Keratinocyte (primary cell): ENCODE data around the gene PPM1J. TPM values are rescaled to one million over a fixed set of nuclear protein-coding genes. Genes with fewer than 3 reads are reported as not detected.

Source experiments
- DNase-seq: peaks from one replicate; pipeline ENCODE4 v3.0.0-alpha.2; 2011; ENCODE audit warnings: low read depth, missing footprints, low spot score
- FAIRE-seq: peaks from 2 replicates; lab custom pipeline; 2011; peaks lifted over from hg19 to GRCh38; lab: Jason Lieb, UNC
- H2AFZ ChIP-seq: 2 replicates; pipeline ENCODE4 v1.6.0; 2012; ENCODE audit warnings: low read length, control low read depth, inconsistent platforms; ENCODE audit not compliant: control insufficient read depth
- H3K27ac ChIP-seq: 2 replicates; pipeline ENCODE4 v1.5.1; 2011; ENCODE audit warnings: low read length; ENCODE audit not compliant: control insufficient read depth, insufficient read depth
- H3K27me3 ChIP-seq: 3 replicates; pipeline ENCODE4 v1.6.0; 2011; ENCODE audit warnings: low read length; ENCODE audit not compliant: control insufficient read depth, insufficient read depth; ENCODE audit errors: extremely low read depth
- H3K36me3 ChIP-seq, 2 experiments: 2 replicates in 1 of 2; 3 replicates in 1 of 2; pipeline ENCODE4 v1.5.1; 2011; ENCODE audit warnings: low read length in 2 of 2, mild to moderate bottlenecking in 1 of 2; ENCODE audit not compliant: control insufficient read depth in 2 of 2, insufficient read depth in 2 of 2; ENCODE audit errors: extremely low read depth in 1 of 2
- H3K4me1 ChIP-seq: 3 replicates; pipeline ENCODE4 v1.5.1; 2011; ENCODE audit warnings: low read length; ENCODE audit not compliant: control insufficient read depth, insufficient read depth; ENCODE audit errors: extremely low read depth
- H3K4me2 ChIP-seq: 3 replicates; pipeline ENCODE4 v1.6.0; 2011; ENCODE audit warnings: low read depth, low read length; ENCODE audit not compliant: control insufficient read depth, insufficient read depth; ENCODE audit errors: extremely low read depth
- H3K4me3 ChIP-seq, 3 experiments: fragments of 200-600 bp in 1 of 3; sonication (generic) in 1 of 3; 2 replicates in 2 of 3; 3 replicates in 1 of 3; pipeline ENCODE4 v1.5.1; 2011 to 2016; ENCODE audit warnings: low read length in 3 of 3, mild to moderate bottlenecking in 3 of 3, control low read depth in 2 of 3, inconsistent platforms in 1 of 3, low read depth in 1 of 3, mixed read lengths in 1 of 3, mixed run types in 1 of 3, moderate library complexity in 1 of 3; ENCODE audit not compliant: control insufficient read depth in 2 of 3, insufficient read depth in 2 of 3; ENCODE audit errors: extremely low read depth in 1 of 3
- H3K79me2 ChIP-seq: 2 replicates; pipeline ENCODE4 v1.6.0; 2012; ENCODE audit warnings: low read length; ENCODE audit not compliant: control insufficient read depth, insufficient read depth
- H3K9ac ChIP-seq: 3 replicates; pipeline ENCODE4 v1.6.0; 2011; ENCODE audit warnings: low read length; ENCODE audit not compliant: control insufficient read depth, insufficient read depth; ENCODE audit errors: extremely low read depth
- H3K9me1 ChIP-seq: 3 replicates; pipeline ENCODE4 v1.6.0; 2011; ENCODE audit warnings: low read length; ENCODE audit not compliant: control insufficient read depth, insufficient read depth; ENCODE audit errors: extremely low read depth
- H3K9me3 ChIP-seq: 2 replicates; pipeline ENCODE4 v1.5.1; 2012; ENCODE audit warnings: low read depth, low read length; ENCODE audit not compliant: control insufficient read depth
- H4K20me1 ChIP-seq: 3 replicates; pipeline ENCODE4 v1.6.0; 2011; ENCODE audit warnings: low read length; ENCODE audit not compliant: control insufficient read depth, insufficient read depth; ENCODE audit errors: extremely low read depth
- CTCF ChIP-seq, 3 experiments: IDR thresholded peaks in 1 of 3; conservative IDR thresholded peaks in 1 of 3; optimal IDR thresholded peaks in 1 of 3; 2 replicates in 2 of 3; 3 replicates in 1 of 3; pipeline versions ENCODE3 to v1.5.1; 2011; ENCODE audit warnings: low read length in 3 of 3, mild to moderate bottlenecking in 3 of 3, moderate library complexity in 2 of 3, control low read depth in 1 of 3, inconsistent platforms in 1 of 3; ENCODE audit not compliant: insufficient read depth in 2 of 3; ENCODE audit errors: extremely low read depth in 1 of 3
- EZH2 ChIP-seq: IDR thresholded peaks from one replicate; pipeline ENCODE4 v1.6.1; 2012; ENCODE audit warnings: inconsistent platforms, mild to moderate bottlenecking, low read length, moderate library complexity
- dilution Hi-C: fragments of 300-500 bp; cut with MboI; formaldehyde crosslinking; loops from one replicate; pipeline ENCODE4 v1.7.0; 2020; ENCODE audit warnings: low sequenced_read_pairs; ENCODE audit not compliant: extremely low pct_ligation_motif_present
- polyA plus RNA-seq, 5 experiments: library from polyadenylated mRNA; depleted of rRNA in 3 of 5; stranded (reverse) in 3 of 5; stranded (forward) in 1 of 5; unstranded in 1 of 5; fragments of >200 nt; gene quantifications; 1 replicate in 1 of 5; 2 replicates in 3 of 5; 3 replicates in 1 of 5; pipeline versions ENCODE4 v1.2.1 to v1.2.3, GENCODE V29; 2011 to 2012; ENCODE audit warnings: missing spikeins in 2 of 5, low read depth in 1 of 5, low replicate concordance in 1 of 5

Gene PPM1J
- polyA plus RNA-seq, 1 donor (not counting 4 experiments of a cell fraction or from before 2014, with no cell fraction given), result 7.7 TPM

GRCh38 chr1:112674986-112675727 lies 40.0 kb downstream of the PPM1J start:
- H3K27me3 ChIP-seq, result no peaks in the 10 kb centered on the region
- DNase-seq, result no peak
- H3K79me2 ChIP-seq, result peaks cover 16% of the 10 kb centered on the region
- no peak for FAIRE-seq
- H3K9me1 ChIP-seq, result no peaks in the 10 kb centered on the region
- peak overlapping the region; percentile 84 for H3K9ac ChIP-seq
- H3K9me3 ChIP-seq, result no peaks in the 10 kb centered on the region
- peak overlapping the region; percentile 94 for H3K4me2 ChIP-seq
- peaks cover 20% of the 10 kb centered on the region for H3K4me1 ChIP-seq
- peak overlapping the region; percentile 79 to 90 (median 85) for H3K4me3 ChIP-seq
- H3K36me3 ChIP-seq, result peaks cover 4 to 6% of the 10 kb centered on the region in 2 experiments
- H2AFZ ChIP-seq, result peak overlapping the region; percentile 74
- dilution Hi-C loops, result no loop called here
- peak overlapping the region; percentile 80 for H3K27ac ChIP-seq
- TF ChIP-seq CTCF (optimal IDR thresholded peaks at IDR 0.05 in 1 of 3, IDR thresholded peaks at IDR 0.05 in 1 of 3, conservative IDR thresholded peaks at IDR 0.05 in 1 of 3; ENCODE audit: extremely low read depth in 1 of 3, insufficient read depth in 2 of 3, low read length in 3 of 3) (no peak), EZH2 (no peak)
- no peaks in the 10 kb centered on the region for H4K20me1 ChIP-seq

- Histone ChIP-seq H3K27me3 (no peaks in the 10 kb centered on the region), H3K36me3 (peaks cover 4 to 11% of the 10 kb centered on the region in 2 experiments), H3K9me1 (no peaks in the 10 kb centered on the region), H3K9me3 (no peaks in the 10 kb centered on the region), H3K4me3 (peak within 1 kb of the TSS; percentile 79 to 90 (median 85)), H3K4me2 (peak within 1 kb of the TSS; percentile 94), H4K20me1 (no peaks in the 10 kb centered on the region), H2AFZ (peak within 1 kb of the TSS; percentile 74), H3K27ac (peak within 1 kb of the TSS; percentile 80), H3K4me1 (peaks cover 20% of the 10 kb centered on the region), H3K79me2 (peaks cover 16% of the 10 kb centered on the region), H3K9ac (peak within 1 kb of the TSS; percentile 84)
- FAIRE-seq (no peak), DNase-seq (peak; percentile 54)
- dilution Hi-C loops, result no loop called here
- TF ChIP-seq EZH2 (no peak), CTCF (optimal IDR thresholded peaks at IDR 0.05 in 1 of 3, IDR thresholded peaks at IDR 0.05 in 1 of 3, conservative IDR thresholded peaks at IDR 0.05 in 1 of 3; ENCODE audit: extremely low read depth in 1 of 3, insufficient read depth in 2 of 3, low read length in 3 of 3) (no peak)
These were observed 40.6 kb downstream of the PPM1J start, which contains the start of gene MOV10 for GRCh38 chr1:112674440-112674985. Gene MOV10, plus strand, starts transcription at chr1:112674659. Its CDS starts 254 bp downstream, at chr1:112674913.
